CD4-positive, alpha-beta T cell (primary cell): Measurements from ENCODE around the gene HS3ST4. TPM values are rescaled to one million over a fixed set of nuclear protein-coding genes. Genes with fewer than 3 reads are reported as not detected.
"Not testable (repeated sequence)": the region's sequence is repeated elsewhere in the genome, so short reads cannot be mapped to it uniquely, and the experiment has no call there.

Experiments used
- ATAC-seq: fragments of 200-7000 bp; cut with Tn5 transposase; one replicate; pipeline ENCODE4 v1.10.0; 2022; ENCODE audit warnings: mild to moderate bottlenecking; ENCODE audit not compliant: poor library complexity
- CTCF ChIA-PET: fragments of 350-600 bp; sonication (Branson Sonifier 250); formaldehyde crosslinking; loops from one replicate; lab custom pipeline; 2021; ENCODE audit warnings: antibody characterized with exemption, inconsistent platforms; lab: Charles Lee
- POLR2A ChIA-PET: fragments of 350-600 bp; sonication (Branson Sonifier 250); formaldehyde crosslinking; loops from one replicate; lab custom pipeline; 2021; ENCODE audit warnings: antibody characterized with exemption, inconsistent platforms; lab: Charles Lee
- DNase-seq, 14 experiments: peaks; one replicate each; pipeline ENCODE4 v3.0.0-alpha.2; 2013 to 2020; ENCODE audit warnings: mixed read lengths in 2 of 14
- H3K27ac ChIP-seq, 2 donors: one replicate each; pipeline versions ENCODE4 v1.5.1 to v1.7.0; 2013; ENCODE audit warnings: low read length in 2 of 2, low read depth in 1 of 2, mild to moderate bottlenecking in 1 of 2
- H3K27me3 ChIP-seq, 2 experiments: 1 replicate in 1 of 2; 2 replicates in 1 of 2; pipeline versions ENCODE4 v1.6.1 to v1.7.0; 2013; ENCODE audit warnings: low read length in 2 of 2, control low read depth in 1 of 2, mild to moderate bottlenecking in 1 of 2, moderate library complexity in 1 of 2; ENCODE audit not compliant: insufficient read depth in 2 of 2, control insufficient read depth in 1 of 2
- H3K36me3 ChIP-seq: one replicate; pipeline ENCODE4 v1.6.1; 2013; ENCODE audit warnings: low read length, control low read depth; ENCODE audit not compliant: insufficient read depth
- H3K4me1 ChIP-seq: one replicate; pipeline ENCODE4 v1.6.1; 2013; ENCODE audit warnings: low read length, control low read depth; ENCODE audit not compliant: insufficient read depth
- H3K4me3 ChIP-seq: one replicate; pipeline ENCODE4 v1.5.1; 2013; ENCODE audit warnings: mild to moderate bottlenecking, low read length, moderate library complexity
- H3K9me3 ChIP-seq, 2 experiments: 1 replicate in 1 of 2; 2 replicates in 1 of 2; pipeline versions ENCODE4 v1.6.1 to v1.7.0; 2013; ENCODE audit warnings: low read length in 2 of 2, mild to moderate bottlenecking in 2 of 2, control low read depth in 1 of 2, moderate library complexity in 1 of 2; ENCODE audit not compliant: control insufficient read depth in 1 of 2, insufficient read depth in 1 of 2
- H3K27ac Mint-ChIP-seq: one replicate; pipeline ENCODE4 v1.8.0; 2020; ENCODE audit warnings: mixed read lengths
- H3K27me3 Mint-ChIP-seq: one replicate; pipeline ENCODE4 v1.8.0; 2021; ENCODE audit warnings: mixed read lengths
- H3K36me3 Mint-ChIP-seq: one replicate; pipeline ENCODE4 v1.8.0; 2021; ENCODE audit warnings: low read depth, mixed read lengths
- H3K4me1 Mint-ChIP-seq: one replicate; pipeline ENCODE4 v1.8.0; 2021; ENCODE audit warnings: low read depth, mixed read lengths
- H3K4me3 Mint-ChIP-seq: one replicate; pipeline ENCODE4 v1.8.0; 2020; ENCODE audit warnings: mild to moderate bottlenecking, mixed read lengths
- H3K9me3 Mint-ChIP-seq: one replicate; pipeline ENCODE4 v1.8.0; 2020; ENCODE audit warnings: mixed read lengths
- intact Hi-C, 2 experiments: fragments of 100-400 bp; cut with DNase I in 1 of 2; cut with micrococcal nuclease in 1 of 2; formaldehyde crosslinking; loops; one replicate each; pipeline versions ENCODE4 v1.15.1 to v1.9.0; 2023 to 2025; cut with DNase I, micrococcal nuclease
- total RNA-seq, 174 experiments: library from RNA in 2 of 174; stranded (reverse) in 2 of 174; gene quantifications; one replicate each; pipeline ENCODE4 v1.2.3 and lab custom pipeline; 2021 to 2026
- TF ChIP-seq, protein P1 (sequence below): fragments of 200-600 bp; IDR thresholded peaks from one replicate; pipeline ENCODE4 v1.8.0; 2022; ENCODE audit warnings: antibody characterized with exemption, mild to moderate bottlenecking

The HS3ST4 gene
- total RNA-seq, 2 experiments from 2014 or later = not detected

DNA sequence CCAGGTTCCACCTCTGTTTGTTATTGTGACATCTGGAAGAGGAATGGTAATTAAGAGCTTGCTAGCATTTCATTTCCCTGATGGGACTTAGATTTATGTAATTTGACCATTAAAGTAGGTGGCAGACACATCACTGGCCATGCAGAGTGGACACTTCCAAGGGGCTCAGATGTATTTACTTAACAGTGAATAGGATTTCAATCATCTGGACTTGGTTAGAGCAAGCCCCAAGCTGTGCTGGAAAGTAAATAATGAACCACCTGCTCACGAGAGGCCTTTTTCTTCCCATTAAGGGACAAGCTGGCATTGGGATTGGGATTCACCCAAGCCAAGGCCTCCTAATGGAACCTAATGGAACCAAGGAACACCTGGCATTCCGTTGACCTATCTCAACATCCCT is 395.3 kb downstream of the HS3ST4 start:
- ChIA-PET POLR2A (no interaction called here), CTCF (no interaction called here)
- intact Hi-C loops = no loop called here
- Mint-ChIP-seq H3K36me3 (no peaks in the 10 kb centered on the region), H3K9me3 (no peaks in the 10 kb centered on the region), H3K4me1 (no peaks in the 10 kb centered on the region), H3K4me3 (no peak overlapping the region), H3K27ac (no peak overlapping the region), H3K27me3 (peaks cover 17% of the 10 kb centered on the region)
- no peak for ATAC-seq
- TF ChIP-seq, protein P1, sequence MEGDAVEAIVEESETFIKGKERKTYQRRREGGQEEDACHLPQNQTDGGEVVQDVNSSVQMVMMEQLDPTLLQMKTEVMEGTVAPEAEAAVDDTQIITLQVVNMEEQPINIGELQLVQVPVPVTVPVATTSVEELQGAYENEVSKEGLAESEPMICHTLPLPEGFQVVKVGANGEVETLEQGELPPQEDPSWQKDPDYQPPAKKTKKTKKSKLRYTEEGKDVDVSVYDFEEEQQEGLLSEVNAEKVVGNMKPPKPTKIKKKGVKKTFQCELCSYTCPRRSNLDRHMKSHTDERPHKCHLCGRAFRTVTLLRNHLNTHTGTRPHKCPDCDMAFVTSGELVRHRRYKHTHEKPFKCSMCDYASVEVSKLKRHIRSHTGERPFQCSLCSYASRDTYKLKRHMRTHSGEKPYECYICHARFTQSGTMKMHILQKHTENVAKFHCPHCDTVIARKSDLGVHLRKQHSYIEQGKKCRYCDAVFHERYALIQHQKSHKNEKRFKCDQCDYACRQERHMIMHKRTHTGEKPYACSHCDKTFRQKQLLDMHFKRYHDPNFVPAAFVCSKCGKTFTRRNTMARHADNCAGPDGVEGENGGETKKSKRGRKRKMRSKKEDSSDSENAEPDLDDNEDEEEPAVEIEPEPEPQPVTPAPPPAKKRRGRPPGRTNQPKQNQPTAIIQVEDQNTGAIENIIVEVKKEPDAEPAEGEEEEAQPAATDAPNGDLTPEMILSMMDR = no peak
- no peak overlapping the region for H3K4me3 ChIP-seq
- no peak overlapping the region for H3K27ac ChIP-seq
- H3K4me1 ChIP-seq = no peaks in the 10 kb centered on the region
- peaks cover 0 to 5% of the 10 kb centered on the region in 2 experiments for H3K27me3 ChIP-seq
- H3K9me3 ChIP-seq = no peaks in the 10 kb centered on the region
- no peaks in the 10 kb centered on the region for H3K36me3 ChIP-seq
- no peak for DNase-seq

DNA sequence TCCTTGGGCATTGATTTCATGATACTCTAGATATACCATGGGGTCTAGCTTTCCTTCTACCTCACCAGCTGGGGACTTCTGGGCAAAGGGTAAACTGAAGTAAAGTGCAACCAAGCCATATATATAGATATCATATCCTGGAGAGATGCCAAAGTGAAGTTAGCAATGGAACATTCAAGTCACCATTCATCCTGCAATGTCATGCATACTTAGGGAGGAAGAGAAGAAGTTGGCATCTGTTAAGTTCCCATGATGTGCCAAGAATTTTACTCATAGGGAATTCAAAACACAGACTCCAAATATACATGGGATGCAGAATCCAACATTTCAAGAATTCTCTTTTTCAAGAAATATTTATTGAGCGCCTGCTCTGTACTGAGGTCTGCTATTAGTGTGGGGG is 399.8 kb downstream of the HS3ST4 start:
- Histone ChIP-seq H3K9me3 (peaks cover 0 to 5% of the 10 kb centered on the region in 2 experiments), H3K4me1 (no peaks in the 10 kb centered on the region), H3K36me3 (no peaks in the 10 kb centered on the region), H3K27me3 (peaks cover 0 to 5% of the 10 kb centered on the region in 2 experiments), H3K27ac (no peak overlapping the region), H3K4me3 (no peak overlapping the region)
- Mint-ChIP-seq H3K4me3 (no peak overlapping the region), H3K27ac (no peak overlapping the region), H3K9me3 (peaks cover 5% of the 10 kb centered on the region), H3K4me1 (no peaks in the 10 kb centered on the region), H3K36me3 (no peaks in the 10 kb centered on the region), H3K27me3 (peaks cover 21% of the 10 kb centered on the region)
- TF ChIP-seq, protein P1 = no peak
- DNase-seq = no peak
- ChIA-PET CTCF (no interaction called here), POLR2A (no interaction called here)
- ATAC-seq = no peak
- intact Hi-C loops = no loop called here

DNA sequence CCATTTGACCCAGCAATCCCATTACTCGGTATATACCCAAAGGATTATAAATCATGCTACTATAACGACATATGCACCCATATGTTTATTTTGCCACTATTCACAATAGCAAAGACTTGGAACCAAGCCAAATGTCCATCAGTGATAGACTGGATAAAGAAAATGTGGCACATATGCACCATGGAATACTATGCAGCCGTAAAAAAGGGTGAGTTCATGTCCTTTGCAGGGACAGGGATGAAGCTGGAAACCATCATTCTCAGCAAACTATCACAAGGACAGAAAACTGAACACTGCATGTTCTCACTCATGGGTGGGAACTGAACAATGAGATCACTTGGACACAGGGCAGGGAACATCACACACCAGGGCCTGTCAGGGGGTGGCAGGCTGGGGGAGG is 406.4 kb downstream of the HS3ST4 start:
- H3K4me1 ChIP-seq, H3K4me3 ChIP-seq, DNase-seq, POLR2A ChIA-PET, H3K9me3 ChIP-seq, H3K27me3 ChIP-seq, CTCF ChIA-PET, H3K4me1 Mint-ChIP-seq, H3K4me3 Mint-ChIP-seq, H3K27me3 Mint-ChIP-seq, H3K36me3 Mint-ChIP-seq, H3K27ac ChIP-seq, H3K27ac Mint-ChIP-seq, H3K36me3 ChIP-seq, ATAC-seq, intact Hi-C loops: not testable (repeated sequence)
- peaks cover 11% of the 10 kb centered on the region for H3K9me3 Mint-ChIP-seq

DNA sequence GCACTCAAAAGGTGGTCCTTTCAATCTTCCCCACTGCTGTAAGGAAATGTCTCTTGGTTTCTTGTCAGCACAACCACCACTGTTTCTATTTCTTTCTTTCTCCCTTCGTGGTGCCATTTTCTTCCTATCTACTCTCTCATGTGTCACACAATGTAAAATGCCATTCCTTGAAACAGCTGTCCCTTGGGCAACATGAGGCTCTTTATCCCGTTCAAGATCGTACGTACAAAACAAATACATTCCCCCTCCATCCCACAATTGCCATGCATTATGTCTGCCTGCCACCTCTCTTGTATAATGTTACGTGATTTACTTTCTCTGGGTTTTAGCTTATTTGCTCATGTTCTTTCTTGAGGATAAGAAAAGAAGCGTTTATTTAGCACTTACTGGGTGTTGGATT is 410.6 kb downstream of the HS3ST4 start:
- no peak overlapping the region for H3K4me3 ChIP-seq
- POLR2A ChIA-PET = no interaction called here
- no peaks in the 10 kb centered on the region for H3K36me3 Mint-ChIP-seq
- TF ChIP-seq, protein P1 = no peak
- DNase-seq = no peak
- no peaks in the 10 kb centered on the region for H3K4me1 ChIP-seq
- no peak overlapping the region for H3K4me3 Mint-ChIP-seq
- peaks cover 6% of the 10 kb centered on the region for H3K27me3 Mint-ChIP-seq
- no peak for ATAC-seq
- peaks cover 10% of the 10 kb centered on the region for H3K9me3 Mint-ChIP-seq
- no peaks in the 10 kb centered on the region for H3K9me3 ChIP-seq
- no peaks in the 10 kb centered on the region for H3K36me3 ChIP-seq
- H3K27ac ChIP-seq = no peak overlapping the region
- no peaks in the 10 kb centered on the region for H3K27me3 ChIP-seq
- no peak overlapping the region for H3K27ac Mint-ChIP-seq
- CTCF ChIA-PET = no interaction called here
- H3K4me1 Mint-ChIP-seq = no peaks in the 10 kb centered on the region
- intact Hi-C loops = no loop called here
